ENCODE results near the gene CABLES2. TPM values are rescaled to one million over a fixed set of nuclear protein-coding genes. Genes with fewer than 3 reads are reported as not detected.

The CABLES2 gene
- total and polyA plus RNA-seq, 9 of the 15 experiments (the other 6 are each of a cell fraction or from before 2014, with no cell fraction given), result 0.46 to 4.2 (median 1.6) TPM

DNA sequence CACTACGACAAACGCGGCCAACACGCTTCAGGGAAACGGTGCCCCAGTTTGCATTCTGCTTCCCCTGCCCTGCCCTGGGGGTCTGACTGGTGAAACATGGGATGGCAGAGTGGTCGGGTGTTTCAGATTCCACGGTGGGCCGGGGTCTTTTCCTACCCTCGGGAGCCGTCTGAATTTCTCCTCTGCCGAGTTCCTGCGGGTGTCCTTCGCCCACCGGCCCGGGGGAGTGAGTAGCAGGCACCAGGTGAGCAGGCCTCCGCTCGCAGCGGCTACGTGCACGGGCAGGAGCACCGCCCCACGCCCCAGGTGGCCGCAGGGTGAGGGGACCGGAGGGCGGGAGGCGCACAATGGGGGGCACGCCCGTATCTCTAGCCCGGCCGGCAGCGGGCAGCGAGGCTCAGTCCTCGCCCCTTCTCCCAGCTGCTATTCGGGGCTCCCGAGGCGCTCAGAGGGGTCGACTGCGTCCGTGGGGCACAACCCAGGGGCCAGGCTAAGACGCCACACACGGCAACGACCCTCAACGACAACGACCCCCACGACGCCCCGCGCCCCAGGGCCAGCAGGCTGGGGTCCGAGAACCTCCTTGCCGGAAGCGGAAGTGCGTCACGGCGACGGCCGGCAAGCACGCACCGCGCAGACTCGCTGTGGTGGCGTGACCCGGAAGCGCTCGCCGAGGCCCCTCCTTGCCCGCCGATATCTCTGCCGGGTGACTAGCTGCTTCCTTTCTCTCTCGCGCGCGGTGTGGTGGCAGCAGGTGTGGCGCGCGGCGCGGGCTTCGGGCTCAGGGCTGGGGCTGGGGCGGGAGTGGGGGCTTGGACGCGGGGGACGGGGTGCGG is 20.5 kb downstream of the CABLES2 start, which contains the start of gene RPS21 (continued):
- peak; percentile 74; the same call in 1 of the 2 replicates for TF ChIP-seq RERE (CRISPR knock-in tag; IDR thresholded peaks at IDR 0.05; ENCODE audit: borderline replicate concordance)
- TF ChIP-seq POLR2AphosphoS2 (IDR thresholded peaks at IDR 0.05; ENCODE audit: low read length), result no peak
- TF ChIP-seq BRF2 (IDR thresholded peaks at IDR 0.05; ENCODE audit: borderline replicate concordance, insufficient read depth, insufficient read length), result no peak
- TF ChIP-seq TAF7 (tag; IDR thresholded peaks at IDR 0.05), result 0 out of 2 replicates have a peak, but pooled peaks have one; percentile 25
- no peak for TF ChIP-seq NCOA1 (IDR thresholded peaks at IDR 0.05; ENCODE audit: low read depth)
- no peak for TF ChIP-seq SOX6 (IDR thresholded peaks at IDR 0.05)
- TF ChIP-seq, protein P1, sequence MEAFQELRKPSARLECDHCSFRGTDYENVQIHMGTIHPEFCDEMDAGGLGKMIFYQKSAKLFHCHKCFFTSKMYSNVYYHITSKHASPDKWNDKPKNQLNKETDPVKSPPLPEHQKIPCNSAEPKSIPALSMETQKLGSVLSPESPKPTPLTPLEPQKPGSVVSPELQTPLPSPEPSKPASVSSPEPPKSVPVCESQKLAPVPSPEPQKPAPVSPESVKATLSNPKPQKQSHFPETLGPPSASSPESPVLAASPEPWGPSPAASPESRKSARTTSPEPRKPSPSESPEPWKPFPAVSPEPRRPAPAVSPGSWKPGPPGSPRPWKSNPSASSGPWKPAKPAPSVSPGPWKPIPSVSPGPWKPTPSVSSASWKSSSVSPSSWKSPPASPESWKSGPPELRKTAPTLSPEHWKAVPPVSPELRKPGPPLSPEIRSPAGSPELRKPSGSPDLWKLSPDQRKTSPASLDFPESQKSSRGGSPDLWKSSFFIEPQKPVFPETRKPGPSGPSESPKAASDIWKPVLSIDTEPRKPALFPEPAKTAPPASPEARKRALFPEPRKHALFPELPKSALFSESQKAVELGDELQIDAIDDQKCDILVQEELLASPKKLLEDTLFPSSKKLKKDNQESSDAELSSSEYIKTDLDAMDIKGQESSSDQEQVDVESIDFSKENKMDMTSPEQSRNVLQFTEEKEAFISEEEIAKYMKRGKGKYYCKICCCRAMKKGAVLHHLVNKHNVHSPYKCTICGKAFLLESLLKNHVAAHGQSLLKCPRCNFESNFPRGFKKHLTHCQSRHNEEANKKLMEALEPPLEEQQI (IDR thresholded peaks at IDR 0.05), result no peak
- no peak for TF ChIP-seq ID3 (CRISPR knock-in tag; IDR thresholded peaks at IDR 0.05)
- TF ChIP-seq ID3 (tag; IDR thresholded peaks at IDR 0.05), result no peak
- 0 out of 2 replicates have a peak, but pooled peaks have one; percentile 40 for TF ChIP-seq USF2 (CRISPR knock-in tag; IDR thresholded peaks at IDR 0.05)
- no peak for TF ChIP-seq FOXJ2 (tag; IDR thresholded peaks at IDR 0.05)
- TF ChIP-seq ZKSCAN3 (CRISPR knock-in tag; IDR thresholded peaks at IDR 0.05), result no peak
- TF ChIP-seq ZNF263 (CRISPR knock-in tag; IDR thresholded peaks at IDR 0.05; ENCODE audit: borderline replicate concordance), result no peak
- TF ChIP-seq CHD2 (IDR thresholded peaks at IDR 0.05; ENCODE audit: low read depth, low read length), result no peak

Measured in K562 (cell line).